Measurements from ENCODE around the gene COX6A2. TPM values are rescaled to one million over a fixed set of nuclear protein-coding genes. Genes with fewer than 3 reads are reported as not detected.

COX6A2 gene
- polyA plus RNA-seq, result 7.8 TPM
- long read RNA-seq, donor 1, transcript COX6A2-201 (3 exons, 440 nt), result major isoform, 5 of 5 reads
- long read RNA-seq, donor 1, partial matches to known transcripts, result 0 of 5 reads
- long read RNA-seq, donor 1, other reads (novel, unspliced or antisense), result 0 of 5 reads
- long read RNA-seq, donor 2, partial matches to known transcripts, result 0 of 2 reads
- long read RNA-seq, donor 2, other reads (novel, unspliced or antisense), result 0 of 2 reads
- long read RNA-seq, donor 3, result 0 reads
- long read RNA-seq, donor 4, partial matches to known transcripts, result 0 of 2 reads
- long read RNA-seq, donor 4, other reads (novel, unspliced or antisense), result 0 of 2 reads
- long read RNA-seq, donor 5, partial matches to known transcripts, result 0 of 1 reads
- long read RNA-seq, donor 5, other reads (novel, unspliced or antisense), result 0 of 1 reads
- long read RNA-seq, donor 6, transcript COX6A2-201 (3 exons, 440 nt), result major isoform, 9 of 11 reads
- long read RNA-seq, donor 6, partial matches to known transcripts, result 0 of 11 reads
- long read RNA-seq, donor 6, other reads (novel, unspliced or antisense), result 0 of 11 reads
- long read RNA-seq, donor 7, partial matches to known transcripts, result 0 of 3 reads
- long read RNA-seq, donor 7, other reads (novel, unspliced or antisense), result 0 of 3 reads
- long read RNA-seq, donor 8, transcript COX6A2-201 (3 exons, 440 nt), result major isoform, 11 of 11 reads
- long read RNA-seq, donor 8, partial matches to known transcripts, result 0 of 11 reads
- long read RNA-seq, donor 8, other reads (novel, unspliced or antisense), result 0 of 11 reads
- long read RNA-seq, donor 9, transcript COX6A2-201 (3 exons, 440 nt), result major isoform, 5 of 6 reads
- long read RNA-seq, donor 9, partial matches to known transcripts, result 0 of 6 reads
- long read RNA-seq, donor 9, other reads (novel, unspliced or antisense), result 0 of 6 reads
- long read RNA-seq, donor 10, transcript COX6A2-201 (3 exons, 440 nt), result major isoform, 9 of 10 reads
- long read RNA-seq, donor 10, partial matches to known transcripts, result 0 of 10 reads
- long read RNA-seq, donor 10, other reads (novel, unspliced or antisense), result 0 of 10 reads
- long read RNA-seq, donor 11, transcript COX6A2-201 (3 exons, 440 nt), result major isoform, 5 of 6 reads
- long read RNA-seq, donor 11, partial matches to known transcripts, result 0 of 6 reads
- long read RNA-seq, donor 11, other reads (novel, unspliced or antisense), result 0 of 6 reads

GRCh38 chr16:31428279-31428597 lies at the start of gene COX6A2:
Gene COX6A2, minus strand, starts transcription at chr16:31428360. Its CDS starts 35 bp downstream, at chr16:31428325.
- Histone ChIP-seq H3K4me3 (ENCODE audit: low read length) (peak within 1 kb of the TSS; percentile 75), H3K4me1 (ENCODE audit: control insufficient read depth, insufficient read depth, low read length) (peaks cover 16% of the 10 kb centered on the region), H3K27me3 (ENCODE audit: control insufficient read depth, insufficient read depth, low read length) (no peaks in the 10 kb centered on the region), H3K36me3 (ENCODE audit: control insufficient read depth, insufficient read depth, low read length) (no peaks in the 10 kb centered on the region), H3K27ac (ENCODE audit: low read length) (peak within 1 kb of the TSS; percentile 98), H3K9me3 (ENCODE audit: control insufficient read depth, low read depth, low read length) (peaks cover 6% of the 10 kb centered on the region)
- WGBS (ENCODE audit: insufficient coverage, low lambda C conversion rate), result no CpG with 5 or more reads among the region's 7 CpGs
- DNase-seq, result no peak

- Histone ChIP-seq H3K27me3 (ENCODE audit: control insufficient read depth, insufficient read depth, low read length) (no peaks in the 10 kb centered on the region), H3K36me3 (ENCODE audit: control insufficient read depth, insufficient read depth, low read length) (peaks cover 11% of the 10 kb centered on the region)
Observed at GRCh38 chr16:31477220-31478216, 49.4 kb upstream of the COX6A2 start.

GRCh38 chr16:31476303-31477219 lies 48.4 kb upstream of the COX6A2 start:
- Histone ChIP-seq H3K27ac (ENCODE audit: low read length) (peak overlapping the region; percentile 95), H3K9me3 (ENCODE audit: control insufficient read depth, low read depth, low read length) (peaks cover 5% of the 10 kb centered on the region), H3K4me1 (ENCODE audit: control insufficient read depth, insufficient read depth, low read length) (peaks cover 56% of the 10 kb centered on the region), H3K4me3 (ENCODE audit: low read length) (peak overlapping the region; percentile 54), H3K27me3 (ENCODE audit: control insufficient read depth, insufficient read depth, low read length) (no peaks in the 10 kb centered on the region), H3K36me3 (ENCODE audit: control insufficient read depth, insufficient read depth, low read length) (peaks cover 9% of the 10 kb centered on the region)
- no CpG with 5 or more reads among the region's 68 CpGs for WGBS (ENCODE audit: insufficient coverage, low lambda C conversion rate)
- peak; percentile 76 to 87 for DNase-seq

More at GRCh38 chr16:31477220-31478216, 49.4 kb upstream of the COX6A2 start:
- peak overlapping the region; percentile 54 for H3K4me3 ChIP-seq (ENCODE audit: low read length)
- H3K4me1 ChIP-seq (ENCODE audit: control insufficient read depth, insufficient read depth, low read length), result peaks cover 53% of the 10 kb centered on the region
- peak overlapping the region; percentile 95 for H3K27ac ChIP-seq (ENCODE audit: low read length)
- peaks cover 5% of the 10 kb centered on the region for H3K9me3 ChIP-seq (ENCODE audit: control insufficient read depth, low read depth, low read length)
- DNase-seq, result peak; percentile 75 to 91
- WGBS (ENCODE audit: insufficient coverage, low lambda C conversion rate), result no CpG with 5 or more reads among the region's 67 CpGs

GRCh38 chr16:31475946-31476302 lies 47.8 kb upstream of the COX6A2 start:
- no CpG with 5 or more reads among the region's 26 CpGs for WGBS (ENCODE audit: insufficient coverage, low lambda C conversion rate)
- H3K4me3 ChIP-seq (ENCODE audit: low read length), result peak overlapping the region; percentile 49
- no peaks in the 10 kb centered on the region for H3K27me3 ChIP-seq (ENCODE audit: control insufficient read depth, insufficient read depth, low read length)
- no peak for DNase-seq
- peaks cover 9% of the 10 kb centered on the region for H3K36me3 ChIP-seq (ENCODE audit: control insufficient read depth, insufficient read depth, low read length)
- H3K9me3 ChIP-seq (ENCODE audit: control insufficient read depth, low read depth, low read length), result peaks cover 5% of the 10 kb centered on the region
- peaks cover 57% of the 10 kb centered on the region for H3K4me1 ChIP-seq (ENCODE audit: control insufficient read depth, insufficient read depth, low read length)
- peak overlapping the region; percentile 93 for H3K27ac ChIP-seq (ENCODE audit: low read length)

GRCh38 chr16:31474773-31475738 lies 46.9 kb upstream of the COX6A2 start:
- Histone ChIP-seq H3K36me3 (ENCODE audit: control insufficient read depth, insufficient read depth, low read length) (peaks cover 9% of the 10 kb centered on the region), H3K9me3 (ENCODE audit: control insufficient read depth, low read depth, low read length) (peaks cover 5% of the 10 kb centered on the region), H3K27me3 (ENCODE audit: control insufficient read depth, insufficient read depth, low read length) (no peaks in the 10 kb centered on the region), H3K27ac (ENCODE audit: low read length) (no peak overlapping the region), H3K4me1 (ENCODE audit: control insufficient read depth, insufficient read depth, low read length) (peaks cover 50% of the 10 kb centered on the region), H3K4me3 (ENCODE audit: low read length) (no peak overlapping the region)
- WGBS (ENCODE audit: insufficient coverage, low lambda C conversion rate), result 57% methylated on average over 1 of the region's 12 CpGs
- no peak for DNase-seq

GRCh38 chr16:31474173-31474714 lies 46.1 kb upstream of the COX6A2 start:
- H3K27ac ChIP-seq (ENCODE audit: low read length), result no peak overlapping the region
- no peak overlapping the region for H3K4me3 ChIP-seq (ENCODE audit: low read length)
- no CpG with 5 or more reads among the region's 12 CpGs for WGBS (ENCODE audit: insufficient coverage, low lambda C conversion rate)
- H3K27me3 ChIP-seq (ENCODE audit: control insufficient read depth, insufficient read depth, low read length), result no peaks in the 10 kb centered on the region
- peak in 1 of 2 donors; percentile 44 for DNase-seq
- peaks cover 43% of the 10 kb centered on the region for H3K4me1 ChIP-seq (ENCODE audit: control insufficient read depth, insufficient read depth, low read length)
- peaks cover 5% of the 10 kb centered on the region for H3K9me3 ChIP-seq (ENCODE audit: control insufficient read depth, low read depth, low read length)
- peaks cover 9% of the 10 kb centered on the region for H3K36me3 ChIP-seq (ENCODE audit: control insufficient read depth, insufficient read depth, low read length)

GRCh38 chr16:31473264-31473984 lies 45.3 kb upstream of the COX6A2 start:
- H3K27me3 ChIP-seq (ENCODE audit: control insufficient read depth, insufficient read depth, low read length), result no peaks in the 10 kb centered on the region
- H3K4me3 ChIP-seq (ENCODE audit: low read length), result no peak overlapping the region
- DNase-seq, result no peak
- peaks cover 37% of the 10 kb centered on the region for H3K4me1 ChIP-seq (ENCODE audit: control insufficient read depth, insufficient read depth, low read length)
- peaks cover 5% of the 10 kb centered on the region for H3K9me3 ChIP-seq (ENCODE audit: control insufficient read depth, low read depth, low read length)
- peaks cover 9% of the 10 kb centered on the region for H3K36me3 ChIP-seq (ENCODE audit: control insufficient read depth, insufficient read depth, low read length)
- no peak overlapping the region for H3K27ac ChIP-seq (ENCODE audit: low read length)
- 80% methylated on average over 1 of the region's 17 CpGs for WGBS (ENCODE audit: insufficient coverage, low lambda C conversion rate)
